Activated CD8-positive, alpha-beta memory T cell treated with anti-CD3 and anti-CD28 coated beads for 24 hours (primary cell): ENCODE data around the gene JPT1.
"Not testable (repeated sequence)": the region's sequence is repeated elsewhere in the genome, so short reads cannot be mapped to it uniquely, and the experiment has no call there.

Experiments
- DNase-seq: peaks from one replicate; pipeline ENCODE4 v3.0.0-alpha.2; 2020

The JPT1 gene

GRCh38 chr17:75153780-75154194 lies 525 bp downstream of the JPT1 start:
- DNase-seq, result no peak

- peak; percentile 70 for DNase-seq
These were observed 1.2 kb downstream of the JPT1 start for GRCh38 chr17:75152922-75153779.

- DNase-seq, result no peak
These were observed 1.8 kb downstream of the JPT1 start for GRCh38 chr17:75152523-75152921.

- DNase-seq, result no peak
These were observed 2.4 kb downstream of the JPT1 start for GRCh38 chr17:75151930-75152329.

GRCh38 chr17:75147878-75148546 lies 6.3 kb downstream of the JPT1 start:
- no peak for DNase-seq

GRCh38 chr17:75146592-75146991 lies 7.7 kb downstream of the JPT1 start:
- no peak for DNase-seq

GRCh38 chr17:75144816-75145512 lies 9.3 kb downstream of the JPT1 start:
- DNase-seq, result no peak

- no peak for DNase-seq
These were observed 11.9 kb downstream of the JPT1 start for GRCh38 chr17:75142236-75142971.

GRCh38 chr17:75138519-75138918 lies 15.8 kb downstream of the JPT1 start:
- no peak for DNase-seq

GRCh38 chr17:75137762-75138161 lies 16.6 kb downstream of the JPT1 start:
- DNase-seq, result not testable (repeated sequence)

GRCh38 chr17:75135946-75136345 lies 18.4 kb downstream of the JPT1 start:
- DNase-seq, result no peak

GRCh38 chr17:75135452-75135851 lies 18.9 kb downstream of the JPT1 start:
- no peak for DNase-seq

- not testable (repeated sequence) for DNase-seq
These were observed 20.5 kb downstream of the JPT1 start for GRCh38 chr17:75133607-75134347.

GRCh38 chr17:75133001-75133400 lies 21.3 kb downstream of the JPT1 start:
- DNase-seq, result no peak

- DNase-seq, result not testable (repeated sequence)
These were observed 22.0 kb downstream of the JPT1 start for GRCh38 chr17:75132018-75133000.

- DNase-seq, result peak; percentile 91
These were observed 22.9 kb downstream of the JPT1 start, which contains the start of gene NT5C for GRCh38 chr17:75131278-75132017. Gene NT5C, minus strand, starts transcription at chr17:75131742. Its CDS starts 35 bp downstream, at chr17:75131707.

- DNase-seq, result no peak
These were observed 23.6 kb downstream of the JPT1 start for GRCh38 chr17:75130632-75131277.

- no peak for DNase-seq
These were observed 24.2 kb downstream of the JPT1 start for GRCh38 chr17:75130059-75130631.

- DNase-seq, result no peak
These were observed 24.7 kb downstream of the JPT1 start for GRCh38 chr17:75129576-75129975.
